ENCODE measurements around the gene CDCA5. TPM values are rescaled to one million over a fixed set of nuclear protein-coding genes. Genes with fewer than 3 reads are reported as not detected.
"Not testable (repeated sequence)": the region's sequence is repeated elsewhere in the genome, so short reads cannot be mapped to it uniquely, and the experiment has no call there.

Gene CDCA5
- total RNA-seq, 1 donor from 2014 or later = 2.1 TPM

GRCh38 chr11:65119670-65119995, 35.8 kb upstream of the CDCA5 start:
- no peak for DNase-seq (ENCODE audit: low spot score)

GRCh38 chr11:65118891-65119669, 35.2 kb upstream of the CDCA5 start:
- not testable (repeated sequence) for DNase-seq (ENCODE audit: low spot score)

- no peak for DNase-seq (ENCODE audit: low spot score)
Observed at GRCh38 chr11:65118097-65118837, 34.4 kb upstream of the CDCA5 start.

- peak; percentile 100 for DNase-seq (ENCODE audit: low spot score)
Observed at GRCh38 chr11:65117206-65118096, 33.6 kb upstream of the CDCA5 start, which contains the start of gene ZNHIT2. ZNHIT2 (minus strand) TSS chr11:65117701; CDS start chr11:65117653, 48 bp downstream.

- no peak for DNase-seq (ENCODE audit: low spot score)
Observed at GRCh38 chr11:65116370-65117205, 32.7 kb upstream of the CDCA5 start.

- DNase-seq (ENCODE audit: low spot score) = no peak
Observed at GRCh38 chr11:65115361-65116082, 31.7 kb upstream of the CDCA5 start.

GRCh38 chr11:65114538-65115171, 30.8 kb upstream of the CDCA5 start:
- no peak for DNase-seq (ENCODE audit: low spot score)

- DNase-seq (ENCODE audit: low spot score) = peak; percentile 77
Observed at GRCh38 chr11:65113839-65114238, 30.0 kb upstream of the CDCA5 start.

- DNase-seq (ENCODE audit: low spot score) = peak; percentile 17
Observed at GRCh38 chr11:65113361-65113756, 29.5 kb upstream of the CDCA5 start.

GRCh38 chr11:65112546-65113360, 28.9 kb upstream of the CDCA5 start:
- peak; percentile 65 for DNase-seq (ENCODE audit: low spot score)

- peak; percentile 96 for DNase-seq (ENCODE audit: low spot score)
Observed at GRCh38 chr11:65111744-65112545, 28.1 kb upstream of the CDCA5 start, which contains the start of gene TM7SF2. TM7SF2 (plus strand) TSS chr11:65111872; CDS start chr11:65112016, 144 bp downstream.

- no peak for DNase-seq (ENCODE audit: low spot score)
Observed at GRCh38 chr11:65111159-65111743, 27.4 kb upstream of the CDCA5 start.

- peak; percentile 90 for DNase-seq (ENCODE audit: low spot score)
Observed at GRCh38 chr11:65110354-65110861, 26.6 kb upstream of the CDCA5 start.

GRCh38 chr11:65109231-65110198, 25.7 kb upstream of the CDCA5 start:
- no peak for DNase-seq (ENCODE audit: low spot score)

GRCh38 chr11:65108469-65109123, 24.8 kb upstream of the CDCA5 start:
- no peak for DNase-seq (ENCODE audit: low spot score)

Data from mucosa of gallbladder (tissue), 1 donor.